ENCODE measurements around the gene YIPF4. TPM values are rescaled to one million over a fixed set of nuclear protein-coding genes. Genes with fewer than 3 reads are reported as not detected.
"Not testable (repeated sequence)": the region's sequence is repeated elsewhere in the genome, so short reads cannot be mapped to it uniquely, and the experiment has no call there.

The YIPF4 gene
- polyA plus RNA-seq, 1 donor (not counting 4 experiments of a cell fraction or from before 2014, with no cell fraction given), result 22.7 TPM

DNA sequence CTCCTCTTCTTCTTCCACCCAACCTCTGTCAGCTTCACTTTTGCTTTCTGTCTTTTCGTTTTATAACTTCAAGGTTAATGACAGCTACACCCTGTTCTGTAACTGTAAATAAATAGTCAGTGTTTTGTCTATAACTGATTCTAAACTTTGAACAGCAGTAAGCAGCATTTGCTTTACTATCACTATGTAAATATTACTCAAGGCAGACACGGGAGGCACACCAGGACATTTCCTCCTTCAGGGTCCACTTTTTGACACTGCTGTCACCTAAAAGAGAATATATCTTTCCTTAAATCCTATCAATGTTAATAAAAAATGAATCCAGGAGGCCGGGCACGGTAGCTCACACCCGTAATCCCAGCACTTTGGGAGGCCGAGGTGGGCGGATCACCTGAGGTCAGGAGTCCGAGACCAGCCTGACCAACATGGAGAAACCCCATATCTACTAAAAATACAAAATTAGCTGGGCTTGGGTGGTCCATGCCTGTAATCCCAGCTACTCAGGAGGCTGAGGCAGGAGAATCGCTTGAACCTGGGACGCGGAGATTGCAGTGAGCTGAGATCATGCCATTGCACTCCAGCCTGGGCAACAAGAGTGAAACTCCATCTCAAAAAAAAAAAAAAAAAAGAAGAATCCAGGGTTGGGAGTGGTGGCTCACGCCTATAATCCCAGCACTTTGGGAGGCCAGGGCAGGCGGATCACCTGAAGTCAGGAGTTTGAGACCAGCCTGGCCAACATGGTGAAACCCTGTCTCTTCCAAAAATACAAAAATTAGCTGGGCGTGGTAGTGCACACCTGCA is 51.7 kb downstream of the YIPF4 start:
- H3K36me3 ChIP-seq (ENCODE audit: control insufficient read depth in 2 of 2, extremely low read depth in 1 of 2, insufficient read depth in 2 of 2, low read length in 2 of 2); H3K9ac ChIP-seq (ENCODE audit: control insufficient read depth, extremely low read depth, insufficient read depth, low read length); H3K27ac ChIP-seq (ENCODE audit: control insufficient read depth, insufficient read depth, low read length); dilution Hi-C loops (cut with MboI; ENCODE audit: extremely low pct_ligation_motif_present, low sequenced_read_pairs); H3K4me1 ChIP-seq (ENCODE audit: control insufficient read depth, extremely low read depth, insufficient read depth, low read length); H3K9me1 ChIP-seq (ENCODE audit: control insufficient read depth, extremely low read depth, insufficient read depth, low read length); H4K20me1 ChIP-seq (ENCODE audit: control insufficient read depth, extremely low read depth, insufficient read depth, low read length); H3K4me2 ChIP-seq (ENCODE audit: control insufficient read depth, extremely low read depth, insufficient read depth, low read depth, low read length); DNase-seq (ENCODE audit: low read depth, low spot score); FAIRE-seq; H2AFZ ChIP-seq (ENCODE audit: control insufficient read depth, low read length); H3K4me3 ChIP-seq (ENCODE audit: control insufficient read depth in 2 of 3, extremely low read depth in 1 of 3, insufficient read depth in 2 of 3, low read depth in 1 of 3, low read length in 3 of 3); H3K79me2 ChIP-seq (ENCODE audit: control insufficient read depth, insufficient read depth, low read length); H3K27me3 ChIP-seq (ENCODE audit: control insufficient read depth, extremely low read depth, insufficient read depth, low read length); H3K9me3 ChIP-seq (ENCODE audit: control insufficient read depth, low read depth, low read length): not testable (repeated sequence)

DNA sequence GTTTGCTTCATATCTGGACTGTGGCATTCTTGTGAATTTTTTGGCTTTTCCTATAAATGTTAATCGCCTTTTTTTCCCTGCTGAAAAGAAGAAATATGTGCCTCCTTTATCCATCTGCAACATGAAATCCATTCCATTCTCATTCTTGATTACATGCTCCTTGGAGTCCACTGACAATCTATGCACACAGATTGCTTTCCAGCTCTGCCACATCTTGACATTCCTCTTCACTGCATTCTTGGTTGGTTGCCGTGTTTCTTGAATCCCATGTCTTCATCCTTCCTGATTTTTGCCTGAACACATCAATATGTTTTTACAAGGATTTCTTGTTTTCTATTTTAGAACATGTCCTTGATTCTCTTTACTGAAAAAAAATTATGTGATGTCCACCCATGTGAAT is 52.4 kb downstream of the YIPF4 start:
- H3K9ac ChIP-seq (ENCODE audit: control insufficient read depth, extremely low read depth, insufficient read depth, low read length), result no peak overlapping the region
- H4K20me1 ChIP-seq (ENCODE audit: control insufficient read depth, extremely low read depth, insufficient read depth, low read length), result no peaks in the 10 kb centered on the region
- H3K36me3 ChIP-seq (ENCODE audit: control insufficient read depth in 2 of 2, extremely low read depth in 1 of 2, insufficient read depth in 2 of 2, low read length in 2 of 2), result no peaks in the 10 kb centered on the region
- no peaks in the 10 kb centered on the region for H3K9me1 ChIP-seq (ENCODE audit: control insufficient read depth, extremely low read depth, insufficient read depth, low read length)
- no peak overlapping the region for H3K27ac ChIP-seq (ENCODE audit: control insufficient read depth, insufficient read depth, low read length)
- no peak overlapping the region for H3K4me2 ChIP-seq (ENCODE audit: control insufficient read depth, extremely low read depth, insufficient read depth, low read depth, low read length)
- no peaks in the 10 kb centered on the region for H3K79me2 ChIP-seq (ENCODE audit: control insufficient read depth, insufficient read depth, low read length)
- FAIRE-seq (no peak), DNase-seq (ENCODE audit: low read depth, low spot score) (no peak)
- H2AFZ ChIP-seq (ENCODE audit: control insufficient read depth, low read length), result no peak overlapping the region
- TF ChIP-seq, protein P1, sequence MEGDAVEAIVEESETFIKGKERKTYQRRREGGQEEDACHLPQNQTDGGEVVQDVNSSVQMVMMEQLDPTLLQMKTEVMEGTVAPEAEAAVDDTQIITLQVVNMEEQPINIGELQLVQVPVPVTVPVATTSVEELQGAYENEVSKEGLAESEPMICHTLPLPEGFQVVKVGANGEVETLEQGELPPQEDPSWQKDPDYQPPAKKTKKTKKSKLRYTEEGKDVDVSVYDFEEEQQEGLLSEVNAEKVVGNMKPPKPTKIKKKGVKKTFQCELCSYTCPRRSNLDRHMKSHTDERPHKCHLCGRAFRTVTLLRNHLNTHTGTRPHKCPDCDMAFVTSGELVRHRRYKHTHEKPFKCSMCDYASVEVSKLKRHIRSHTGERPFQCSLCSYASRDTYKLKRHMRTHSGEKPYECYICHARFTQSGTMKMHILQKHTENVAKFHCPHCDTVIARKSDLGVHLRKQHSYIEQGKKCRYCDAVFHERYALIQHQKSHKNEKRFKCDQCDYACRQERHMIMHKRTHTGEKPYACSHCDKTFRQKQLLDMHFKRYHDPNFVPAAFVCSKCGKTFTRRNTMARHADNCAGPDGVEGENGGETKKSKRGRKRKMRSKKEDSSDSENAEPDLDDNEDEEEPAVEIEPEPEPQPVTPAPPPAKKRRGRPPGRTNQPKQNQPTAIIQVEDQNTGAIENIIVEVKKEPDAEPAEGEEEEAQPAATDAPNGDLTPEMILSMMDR (optimal IDR thresholded peaks at IDR 0.05 in 1 of 3, IDR thresholded peaks at IDR 0.05 in 1 of 3, conservative IDR thresholded peaks at IDR 0.05 in 1 of 3; ENCODE audit: extremely low read depth in 1 of 3, insufficient read depth in 2 of 3, low read length in 3 of 3), result no peak
- TF ChIP-seq EZH2 (IDR thresholded peaks at IDR 0.05; ENCODE audit: low read length), result no peak
- H3K4me1 ChIP-seq (ENCODE audit: control insufficient read depth, extremely low read depth, insufficient read depth, low read length), result no peaks in the 10 kb centered on the region
- no peaks in the 10 kb centered on the region for H3K27me3 ChIP-seq (ENCODE audit: control insufficient read depth, extremely low read depth, insufficient read depth, low read length)
- no peak overlapping the region for H3K4me3 ChIP-seq (ENCODE audit: control insufficient read depth in 2 of 3, extremely low read depth in 1 of 3, insufficient read depth in 2 of 3, low read depth in 1 of 3, low read length in 3 of 3)
- dilution Hi-C loops (cut with MboI; ENCODE audit: extremely low pct_ligation_motif_present, low sequenced_read_pairs), result no loop called here
- no peaks in the 10 kb centered on the region for H3K9me3 ChIP-seq (ENCODE audit: control insufficient read depth, low read depth, low read length)

DNA sequence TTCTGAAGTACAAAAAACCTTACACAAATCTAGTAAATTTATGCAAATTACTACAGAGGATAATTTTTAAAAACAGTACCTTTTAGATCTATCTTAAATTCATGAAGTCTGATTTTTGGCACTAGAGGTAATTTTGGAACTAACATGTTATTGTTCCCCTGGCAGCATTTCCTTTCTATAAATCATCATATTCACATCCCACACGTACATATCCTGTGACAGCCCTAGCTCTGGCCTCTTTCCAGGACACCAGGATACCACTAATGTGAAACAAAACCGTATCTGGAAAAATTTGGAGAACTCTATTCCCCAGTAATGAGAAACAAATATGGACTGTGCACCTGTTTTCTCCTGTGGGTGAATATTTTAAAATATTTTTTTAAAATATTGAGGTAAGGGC is 65.1 kb downstream of the YIPF4 start:
- no peaks in the 10 kb centered on the region for H3K79me2 ChIP-seq (ENCODE audit: control insufficient read depth, insufficient read depth, low read length)
- no peaks in the 10 kb centered on the region for H3K27me3 ChIP-seq (ENCODE audit: control insufficient read depth, extremely low read depth, insufficient read depth, low read length)

More for the DNA sequence above, 65.1 kb downstream of the YIPF4 start:
- Histone ChIP-seq H3K4me3 (ENCODE audit: control insufficient read depth in 2 of 3, extremely low read depth in 1 of 3, insufficient read depth in 2 of 3, low read depth in 1 of 3, low read length in 3 of 3) (no peak overlapping the region), H3K9me3 (ENCODE audit: control insufficient read depth, low read depth, low read length) (no peaks in the 10 kb centered on the region), H2AFZ (ENCODE audit: control insufficient read depth, low read length) (no peak overlapping the region), H3K4me2 (ENCODE audit: control insufficient read depth, extremely low read depth, insufficient read depth, low read depth, low read length) (no peak overlapping the region), H3K36me3 (ENCODE audit: control insufficient read depth in 2 of 2, extremely low read depth in 1 of 2, insufficient read depth in 2 of 2, low read length in 2 of 2) (no peaks in the 10 kb centered on the region), H3K9ac (ENCODE audit: control insufficient read depth, extremely low read depth, insufficient read depth, low read length) (no peak overlapping the region), H3K4me1 (ENCODE audit: control insufficient read depth, extremely low read depth, insufficient read depth, low read length) (no peaks in the 10 kb centered on the region), H3K9me1 (ENCODE audit: control insufficient read depth, extremely low read depth, insufficient read depth, low read length) (no peaks in the 10 kb centered on the region), H3K27ac (ENCODE audit: control insufficient read depth, insufficient read depth, low read length) (no peak overlapping the region), H4K20me1 (ENCODE audit: control insufficient read depth, extremely low read depth, insufficient read depth, low read length) (no peaks in the 10 kb centered on the region)
- FAIRE-seq, result no peak
- TF ChIP-seq, protein P1 (optimal IDR thresholded peaks at IDR 0.05 in 1 of 3, IDR thresholded peaks at IDR 0.05 in 1 of 3, conservative IDR thresholded peaks at IDR 0.05 in 1 of 3; ENCODE audit: extremely low read depth in 1 of 3, insufficient read depth in 2 of 3, low read length in 3 of 3), result no peak
- TF ChIP-seq EZH2 (IDR thresholded peaks at IDR 0.05; ENCODE audit: low read length), result no peak
- dilution Hi-C loops (cut with MboI; ENCODE audit: extremely low pct_ligation_motif_present, low sequenced_read_pairs), result no loop called here
- no peak for DNase-seq (ENCODE audit: low read depth, low spot score)

Data from keratinocyte (primary cell).